IMR-90 (cell line): ENCODE measurements around the gene FOXP4. TPM values are rescaled to one million over a fixed set of nuclear protein-coding genes. Genes with fewer than 3 reads are reported as not detected.

ENCODE experiments used
- ATAC-seq: fragments of 200-7000 bp; cut with Tn5 transposase; 2 replicates; pipeline ENCODE4 v1.9.1; 2020; ENCODE audit warnings: low read depth, mild to moderate bottlenecking, moderate library complexity
- BruUV-seq: library from RNA; stranded (reverse); fragments of 400-500 nt; replicated peaks from 2 replicates; lab custom pipeline; 2021; lab: Mats Ljungman, UMichigan
- CTCF ChIA-PET: fragments of 300-600 bp; formaldehyde crosslinking; extraction: SDS; loops from one replicate; lab custom pipeline; 2021; ENCODE audit warnings: antibody characterized with exemption; lab: Yijun Ruan, JAX
- POLR2A ChIA-PET: fragments of 300-600 bp; sonication (Branson Sonifier 250); formaldehyde crosslinking; loops from one replicate; lab custom pipeline; 2022; ENCODE audit warnings: antibody characterized with exemption; ENCODE audit not compliant: unreplicated experiment; lab: Charles Lee
- DNase-seq: peaks from one replicate; pipeline ENCODE4 v3.0.0; 2013
- H2AFZ ChIP-seq: replicated peaks from 2 replicates; pipeline ENCODE3; 2013; ENCODE audit warnings: low read length, mild to moderate bottlenecking; ENCODE audit not compliant: poor library complexity
- H2AK5ac ChIP-seq: 2 replicates; pipeline ENCODE4 v1.6.1; 2013; ENCODE audit warnings: low read depth, low read length, inconsistent platforms
- H2AK9ac ChIP-seq: replicated peaks from 2 replicates; pipeline ENCODE3; 2013; ENCODE audit warnings: mild to moderate bottlenecking, low read depth, low read length, moderate library complexity; ENCODE audit not compliant: poor library complexity
- H2BK120ac ChIP-seq: 2 replicates; pipeline ENCODE4 v1.6.1; 2013; ENCODE audit warnings: low read depth, low read length, inconsistent platforms
- H2BK15ac ChIP-seq: 3 replicates; pipeline ENCODE4 v1.6.1; 2013; ENCODE audit warnings: low read depth, low read length, inconsistent platforms
- H2BK20ac ChIP-seq: 2 replicates; pipeline ENCODE4 v1.6.1; 2013; ENCODE audit warnings: low read depth, mild to moderate bottlenecking, inconsistent platforms, low read length, moderate library complexity
- H2BK5ac ChIP-seq: 2 replicates; pipeline ENCODE4 v1.6.1; 2013; ENCODE audit warnings: mild to moderate bottlenecking, low read depth, low read length, inconsistent platforms; ENCODE audit not compliant: poor library complexity, severe bottlenecking
- H3K14ac ChIP-seq: replicated peaks from 2 replicates; pipeline ENCODE4 v1.6.1; 2013; ENCODE audit warnings: low read depth, low read length, inconsistent platforms
- H3K18ac ChIP-seq: 2 replicates; pipeline ENCODE4 v1.6.1; 2013; ENCODE audit warnings: low read depth, low read length, control low read depth
- H3K23ac ChIP-seq: 2 replicates; pipeline ENCODE4 v1.6.1; 2013; ENCODE audit warnings: low read depth, low read length, inconsistent platforms
- H3K27ac ChIP-seq: 2 replicates; pipeline ENCODE4 v1.5.1; 2013; ENCODE audit warnings: mild to moderate bottlenecking, control low read depth, low read length; ENCODE audit not compliant: insufficient read depth
- H3K27me3 ChIP-seq: 2 replicates; pipeline ENCODE4 v1.6.1; 2013; ENCODE audit warnings: low read length; ENCODE audit not compliant: control insufficient read depth, insufficient read depth
- H3K36me3 ChIP-seq: 2 replicates; pipeline ENCODE4 v1.6.1; 2013; ENCODE audit warnings: low read length, mixed read lengths; ENCODE audit not compliant: control insufficient read depth, insufficient read depth
- H3K4ac ChIP-seq: 2 replicates; pipeline ENCODE4 v1.6.1; 2013; ENCODE audit warnings: low read depth, low read length, inconsistent platforms
- H3K4me1 ChIP-seq: 2 replicates; pipeline ENCODE4 v1.6.1; 2013; ENCODE audit warnings: low read length, mixed read lengths; ENCODE audit not compliant: control insufficient read depth, insufficient read depth
- H3K4me2 ChIP-seq: 2 replicates; pipeline ENCODE4 v1.6.1; 2013; ENCODE audit warnings: low read depth, mild to moderate bottlenecking, control low read depth, low read length, moderate library complexity
- H3K4me3 ChIP-seq: 2 replicates; pipeline ENCODE4 v1.5.1; 2013; ENCODE audit warnings: low read depth, mild to moderate bottlenecking, control low read depth, low read length, moderate library complexity; ENCODE audit not compliant: insufficient read depth
- H3K56ac ChIP-seq: 2 replicates; pipeline ENCODE4 v1.6.1; 2013; ENCODE audit warnings: low read length, inconsistent platforms; ENCODE audit not compliant: insufficient read depth; ENCODE audit errors: extremely low read depth
- H3K79me1 ChIP-seq, 2 experiments: 2 replicates each; pipeline ENCODE4 v1.6.1; 2013; ENCODE audit warnings: low read length in 2 of 2, inconsistent platforms in 1 of 2, low read depth in 1 of 2
- H3K9ac ChIP-seq: 2 replicates; pipeline ENCODE4 v1.6.1; 2013; ENCODE audit warnings: low read depth, low read length, control low read depth
- H3K9me1 ChIP-seq: 2 replicates; pipeline ENCODE4 v1.6.1; 2013; ENCODE audit warnings: low read length, inconsistent platforms; ENCODE audit not compliant: insufficient read depth
- H3K9me3 ChIP-seq: 2 replicates; pipeline ENCODE4 v1.6.1; 2013; ENCODE audit warnings: low read length; ENCODE audit not compliant: control insufficient read depth, insufficient read depth
- H4K20me1 ChIP-seq: 2 replicates; pipeline ENCODE4 v1.6.1; 2013; ENCODE audit warnings: low read length, inconsistent platforms; ENCODE audit not compliant: insufficient read depth
- H4K5ac ChIP-seq: 2 replicates; pipeline ENCODE4 v1.6.1; 2013; ENCODE audit warnings: mild to moderate bottlenecking, low read depth, low read length, control low read depth
- H4K8ac ChIP-seq, 2 experiments: 2 replicates each; pipeline ENCODE4 v1.6.1; 2013; ENCODE audit warnings: low read depth in 2 of 2, low read length in 2 of 2, control low read depth in 1 of 2, inconsistent platforms in 1 of 2
- H4K91ac ChIP-seq: 2 replicates; pipeline ENCODE4 v1.6.1; 2013; ENCODE audit warnings: low read depth, low read length, inconsistent platforms; ENCODE audit not compliant: insufficient read depth
- WGBS, 2 experiments: methylation state at CpG; one replicate each; pipeline versions ENCODE4 v1.1.5 to v1.1.7; 2013; ENCODE audit warnings: missing lambda C conversion rate in 2 of 2; ENCODE audit not compliant: insufficient read length in 1 of 2; ENCODE audit errors: extremely low coverage in 2 of 2; 5-methylcytosine and 5-hydroxymethylcytosine counted together
- dilution Hi-C: fragments of 300-500 bp; cut with HindIII; formaldehyde crosslinking; loops from one replicate; pipeline ENCODE4 v1.14.3; 2018; ENCODE audit warnings: low sequenced_read_pairs; ENCODE audit not compliant: unreplicated experiment
- in situ Hi-C: fragments of 300-500 bp; cut with MboI; formaldehyde crosslinking; loops from 3 replicates; pipeline ENCODE4 v1.14.3; 2019; ENCODE audit warnings: low sequenced_read_pairs, inconsistent platforms, mixed read lengths
- intact Hi-C: fragments of 100-400 bp; cut with micrococcal nuclease; formaldehyde crosslinking; loops from 2 replicates; pipeline ENCODE4 v1.10.0; 2022
- polyA plus RNA-seq, 3 experiments: library from polyadenylated mRNA; depleted of rRNA; stranded (reverse); fragments of >200 nt; gene quantifications; 2 replicates each; pipeline ENCODE4 v1.2.3, GENCODE V29; 2012; ENCODE audit warnings: low replicate concordance in 1 of 3
- total RNA-seq: library from RNA; depleted of rRNA; stranded (reverse); fragments of >200 nt; gene quantifications from 2 replicates; pipeline ENCODE4 v1.2.3, GENCODE V29; 2012
- TF ChIP-seq, protein P1 (sequence below): fragments of 150-350 bp; IDR thresholded peaks from 2 replicates; pipeline ENCODE4 v1.6.1; 2016; ENCODE audit warnings: low read depth, mild to moderate bottlenecking, low read length, moderate library complexity, borderline replicate concordance

FOXP4 gene
- total and polyA plus RNA-seq, 2 of the 4 experiments (the other 2 are of a cell fraction), result 0.72 to 9.5 TPM

DNA sequence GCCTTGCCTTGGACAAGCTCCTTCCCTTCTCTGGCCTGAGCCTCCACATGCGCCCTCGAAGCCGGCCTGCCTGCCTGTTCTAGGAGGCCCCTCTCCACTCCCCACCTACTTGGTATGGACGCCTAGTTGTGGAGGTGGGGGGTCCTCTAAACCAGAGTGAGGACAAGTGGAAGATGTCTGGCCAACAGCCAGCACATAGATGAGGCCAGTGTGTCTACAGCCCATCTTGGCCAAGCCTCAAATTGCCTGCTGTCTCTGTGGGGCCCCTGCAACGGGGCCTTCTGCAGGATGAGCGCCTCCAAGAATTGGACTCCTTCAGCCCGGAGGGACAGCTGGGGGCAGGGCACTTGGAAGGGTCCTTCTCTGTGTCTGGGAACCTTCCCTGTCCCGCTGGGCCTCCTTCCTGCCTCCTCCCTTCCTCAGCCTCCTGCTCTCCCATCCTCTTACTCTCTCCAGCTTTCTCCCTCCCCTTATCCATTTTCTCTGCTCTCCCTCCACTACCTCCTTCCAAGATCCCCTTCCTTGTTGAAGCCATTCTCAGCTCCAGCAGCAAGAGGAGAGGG lies 93.7 kb downstream of the FOXP4 start:
- Histone ChIP-seq H3K4me3 (no peak overlapping the region), H4K20me1 (no peaks in the 10 kb centered on the region; the same call in 1 of the 2 replicates), H3K79me1 (no peaks in the 10 kb centered on the region), H3K9me1 (no peaks in the 10 kb centered on the region), H3K56ac (no peak overlapping the region), H2BK15ac (no peak overlapping the region), H3K18ac (no peak overlapping the region), H3K27me3 (peaks cover 94% of the 10 kb centered on the region), H4K5ac (no peak overlapping the region), H3K4ac (no peak overlapping the region), H3K27ac (no peak overlapping the region), H2BK20ac (no peak overlapping the region), H4K8ac (no peak overlapping the region), H3K4me1 (no peaks in the 10 kb centered on the region), H3K23ac (no peak overlapping the region), H2BK5ac (no peak overlapping the region), H2BK120ac (no peak overlapping the region), H2AK5ac (no peak overlapping the region), H3K36me3 (no peaks in the 10 kb centered on the region), H2AFZ (peak overlapping the region; percentile 6), H3K9me3 (no peaks in the 10 kb centered on the region; the same call in 1 of the 2 replicates), H3K14ac (no peak overlapping the region), H2AK9ac (no peak overlapping the region), H4K91ac (no peak overlapping the region), H3K4me2 (no peak overlapping the region), H3K9ac (no peak overlapping the region)
- no CpG with 5 or more reads among the region's 8 CpGs for WGBS, 2 experiments
- no TSS peak for BruUV-seq
- dilution Hi-C loops, result no loop called here
- no peak for ATAC-seq
- in situ Hi-C loops, result no loop called here
- intact Hi-C loops, result no loop called here
- ChIA-PET CTCF (no interaction called here), POLR2A (no interaction called here)
- TF ChIP-seq, protein P1, sequence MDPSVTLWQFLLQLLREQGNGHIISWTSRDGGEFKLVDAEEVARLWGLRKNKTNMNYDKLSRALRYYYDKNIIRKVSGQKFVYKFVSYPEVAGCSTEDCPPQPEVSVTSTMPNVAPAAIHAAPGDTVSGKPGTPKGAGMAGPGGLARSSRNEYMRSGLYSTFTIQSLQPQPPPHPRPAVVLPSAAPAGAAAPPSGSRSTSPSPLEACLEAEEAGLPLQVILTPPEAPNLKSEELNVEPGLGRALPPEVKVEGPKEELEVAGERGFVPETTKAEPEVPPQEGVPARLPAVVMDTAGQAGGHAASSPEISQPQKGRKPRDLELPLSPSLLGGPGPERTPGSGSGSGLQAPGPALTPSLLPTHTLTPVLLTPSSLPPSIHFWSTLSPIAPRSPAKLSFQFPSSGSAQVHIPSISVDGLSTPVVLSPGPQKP, result no peak
- no peak for DNase-seq
